Occipital lobe (tissue), 2 donors: ENCODE data around the gene PTPRM. TPM values are rescaled to one million over a fixed set of nuclear protein-coding genes. Genes with fewer than 3 reads are reported as not detected.
A peak's percentile ranks its signal among the peaks of the same experiment; 100 is the strongest.

Experiments
- DNase-seq: peaks from one replicate; lab custom pipeline; 2025; lab: John Stamatoyannopoulos, UW
- total RNA-seq: library from RNA; depleted of rRNA; stranded (reverse); fragments of >200 nt; gene quantifications from one replicate; pipeline ENCODE4 v1.2.3, GENCODE V29; 2014

PTPRM gene
- total RNA-seq, 1 donor from 2014 or later, result 45.4 TPM

DNA sequence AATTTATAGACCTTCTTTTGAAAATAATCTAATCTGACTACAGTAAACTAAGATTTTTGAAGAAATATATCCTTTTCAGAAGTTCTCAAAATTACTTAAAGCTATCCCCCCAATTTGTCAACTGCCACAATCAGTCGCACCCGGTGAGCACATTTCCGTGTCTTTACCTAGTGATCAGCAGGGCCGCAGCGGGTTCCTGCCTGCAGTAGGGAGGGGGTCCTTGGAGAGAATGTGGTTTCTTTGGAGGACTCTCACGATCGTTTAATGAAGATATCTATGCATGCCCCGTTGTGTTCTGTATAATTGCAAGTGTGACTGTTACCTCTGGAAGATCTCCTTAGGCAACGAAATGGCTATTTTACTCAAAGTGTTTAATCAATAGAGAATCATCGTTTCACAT is 790.2 kb downstream of the PTPRM start:
- no peak for DNase-seq

DNA sequence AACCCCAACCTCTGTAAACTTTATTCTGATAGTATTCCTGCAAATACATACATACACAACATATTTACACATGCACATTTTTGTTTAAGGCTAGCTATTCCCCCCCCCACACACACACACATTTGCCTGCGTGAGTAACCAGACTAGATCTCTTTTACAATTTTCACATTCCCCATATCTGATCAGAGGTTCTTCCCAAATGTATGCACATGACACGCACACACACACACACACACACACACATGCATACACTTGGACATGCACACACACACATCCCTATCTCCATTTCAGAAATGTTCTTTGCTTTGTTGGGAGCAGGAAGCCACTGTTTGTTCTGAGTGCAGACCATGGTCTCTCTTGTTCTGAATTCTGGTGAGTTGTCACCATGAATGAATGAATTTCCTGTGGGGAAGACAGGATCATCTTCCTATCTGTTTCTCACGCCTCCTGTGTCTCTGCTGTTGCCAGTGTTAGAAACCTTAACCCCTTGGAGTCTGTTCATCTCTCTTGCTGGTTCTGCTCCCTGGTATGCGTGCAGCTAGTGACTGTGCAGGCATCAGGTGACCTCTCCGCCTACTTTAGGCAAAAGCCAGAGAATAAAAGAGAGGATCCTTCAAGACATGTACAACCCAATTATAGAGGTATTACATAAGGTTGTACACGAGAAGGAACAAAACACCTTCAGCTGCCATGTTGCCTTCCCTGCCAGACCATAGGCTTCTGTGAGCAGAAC is 791.1 kb downstream of the PTPRM start:
- no peak for DNase-seq

DNA sequence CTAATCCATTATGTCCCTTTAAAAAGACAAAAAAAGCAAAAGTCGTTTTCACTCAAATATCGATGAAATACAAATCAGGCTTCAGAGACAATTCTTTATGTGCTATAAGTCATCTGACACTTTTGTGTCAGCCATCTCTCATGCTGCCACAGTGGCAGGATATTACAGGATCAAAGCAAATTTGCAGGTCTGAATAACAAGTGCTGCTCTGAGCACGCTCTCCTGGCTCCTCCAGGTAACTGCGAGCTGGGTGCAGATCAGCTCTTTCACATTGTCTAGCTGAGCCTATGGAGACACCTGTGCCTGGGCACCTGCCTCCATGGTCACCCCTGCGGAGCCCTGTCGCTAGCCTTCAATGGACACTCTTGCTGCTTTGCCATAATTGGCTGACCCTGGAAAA is 792.0 kb downstream of the PTPRM start:
- no peak for DNase-seq

DNA sequence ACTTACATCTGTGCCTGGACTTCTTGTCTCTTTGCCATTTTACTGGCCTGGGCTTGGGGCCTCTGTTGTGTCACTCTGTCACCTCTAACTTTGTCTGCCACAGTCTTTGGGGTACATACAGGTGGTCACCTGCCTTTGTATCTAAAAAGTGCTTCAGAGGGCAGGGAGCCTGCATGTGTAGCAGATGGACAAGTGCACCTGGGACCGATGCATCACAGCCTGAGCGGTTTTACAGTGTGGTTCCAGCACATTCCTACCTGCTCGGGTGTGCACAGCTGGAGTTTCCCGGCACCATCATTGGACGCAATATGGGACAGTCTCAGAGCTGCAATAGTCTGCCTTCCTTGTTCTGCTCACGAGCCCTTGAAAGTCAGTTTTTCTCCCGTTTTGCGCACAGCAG is 792.4 kb downstream of the PTPRM start:
- DNase-seq, result no peak

DNA sequence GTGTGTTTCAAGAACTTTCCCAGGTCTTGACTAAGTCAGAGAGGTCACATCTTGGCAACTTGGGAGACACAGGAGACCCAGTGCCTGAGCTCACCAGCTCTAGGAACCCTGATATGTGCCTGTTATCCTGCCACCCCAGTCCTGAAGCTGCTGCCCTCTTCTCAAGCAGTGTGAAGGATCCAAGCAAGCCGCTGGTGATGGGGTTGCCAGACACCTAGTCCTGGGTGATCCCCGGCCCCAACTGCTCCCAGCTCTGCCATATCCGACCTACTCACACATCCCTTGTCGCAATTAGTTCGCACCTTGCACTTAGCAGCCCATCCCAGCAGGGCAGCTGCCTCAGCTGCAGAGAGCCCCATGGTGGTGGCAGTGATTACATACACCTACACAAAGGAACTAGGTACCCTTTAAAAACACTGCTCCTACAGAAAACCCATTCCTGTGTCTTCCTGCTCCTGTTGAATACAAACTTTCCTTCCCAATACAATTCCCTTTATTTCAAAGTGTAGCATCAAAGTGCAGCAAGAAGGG is 794.9 kb downstream of the PTPRM start:
- no peak for DNase-seq

DNA sequence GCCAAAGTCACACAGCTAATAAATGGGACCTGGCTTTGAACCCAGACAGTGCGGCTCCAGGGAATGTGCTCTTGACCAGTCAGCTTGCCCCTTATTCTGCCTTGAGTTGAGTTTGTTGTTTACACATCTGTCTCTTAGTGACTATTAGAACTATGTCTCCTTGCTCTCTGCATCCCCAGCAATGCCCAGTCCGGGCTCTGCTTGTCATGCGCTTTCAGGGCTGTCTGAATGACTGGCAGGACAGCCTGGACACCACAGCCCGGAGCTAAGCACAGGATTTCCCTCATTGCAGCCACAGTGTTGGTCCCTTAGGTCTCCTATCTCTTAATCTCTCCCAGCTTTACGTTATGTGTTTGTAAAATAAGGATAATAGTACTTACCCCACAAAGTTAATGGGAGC is 795.7 kb downstream of the PTPRM start:
- no peak for DNase-seq

DNA sequence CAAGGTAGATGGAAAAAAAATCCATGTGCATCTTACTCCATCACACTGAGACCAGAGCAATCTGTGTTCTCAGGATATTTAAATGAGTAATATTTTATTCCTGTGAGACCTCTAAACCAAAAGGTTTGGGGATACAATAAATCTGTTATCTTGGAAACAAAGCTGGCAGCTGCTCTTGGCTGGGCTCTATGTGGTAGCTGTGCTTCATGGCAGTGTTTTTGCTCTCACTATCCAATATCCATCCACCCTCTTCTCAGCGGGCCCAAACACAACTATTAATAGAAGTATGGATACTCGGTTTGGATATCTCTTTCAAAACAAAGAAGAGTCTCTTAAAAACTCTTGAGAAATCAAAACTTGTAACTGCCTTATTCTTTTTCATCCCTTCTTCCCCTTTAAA is 797.3 kb downstream of the PTPRM start:
- DNase-seq, result no peak

DNA sequence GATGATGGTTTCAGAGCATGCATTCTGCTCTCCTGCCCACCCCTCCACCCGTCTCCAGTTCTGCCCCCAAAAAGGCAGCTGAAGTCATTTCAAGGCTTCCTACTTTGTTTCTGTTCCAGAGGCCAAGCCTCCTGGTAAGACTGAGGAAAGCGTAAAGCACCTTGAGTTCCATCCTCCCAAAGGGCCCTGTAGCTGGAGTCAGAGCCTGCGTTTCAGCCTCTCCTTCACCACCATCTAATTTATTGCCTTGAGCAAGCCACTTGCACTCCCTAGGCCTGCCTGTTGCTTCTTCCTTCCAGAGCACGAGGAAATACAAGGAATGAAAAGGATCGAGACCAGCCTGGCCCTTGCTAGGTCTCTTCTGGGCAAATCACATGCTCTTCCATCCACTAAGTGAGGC is 797.9 kb downstream of the PTPRM start:
- DNase-seq, result no peak

DNA sequence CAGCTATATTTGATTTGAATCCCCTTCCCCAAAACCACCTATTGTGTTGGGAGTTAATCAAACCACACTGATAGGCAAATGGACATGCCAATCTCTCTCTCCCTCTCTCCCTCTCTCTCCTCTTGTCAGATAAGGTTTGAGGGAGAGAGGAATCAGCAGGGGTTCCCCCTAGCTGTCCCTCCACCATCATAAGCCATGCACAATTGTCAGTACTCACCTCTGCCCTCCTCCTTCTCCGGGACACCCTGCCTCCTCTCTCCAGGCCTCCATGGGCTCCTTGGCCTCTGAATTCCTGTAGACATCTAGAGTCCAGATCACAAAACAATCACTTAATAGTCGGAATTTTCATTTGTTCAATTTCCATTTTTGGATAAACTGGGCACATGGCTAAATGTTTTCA is 798.4 kb downstream of the PTPRM start:
- no peak for DNase-seq

DNA sequence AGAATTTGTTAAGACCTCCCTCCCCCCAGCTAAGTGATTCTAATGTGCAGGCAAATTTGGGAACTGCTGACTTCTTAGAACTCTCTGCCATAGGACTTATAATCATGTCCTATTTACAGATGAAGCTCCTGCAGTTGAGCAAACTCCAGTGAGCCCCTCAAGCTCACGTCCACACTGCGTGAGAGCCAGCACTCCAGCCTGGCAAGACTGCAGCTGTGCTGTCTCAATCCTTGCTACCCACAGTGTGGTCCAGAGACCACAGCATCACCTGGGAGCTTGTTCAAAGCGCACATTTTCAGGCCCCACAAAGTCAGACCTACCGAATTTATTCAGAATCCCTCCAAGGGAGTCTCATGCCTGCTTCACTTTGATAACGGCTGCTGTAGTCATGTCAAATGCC is 799.0 kb downstream of the PTPRM start:
- DNase-seq, result no peak

DNA sequence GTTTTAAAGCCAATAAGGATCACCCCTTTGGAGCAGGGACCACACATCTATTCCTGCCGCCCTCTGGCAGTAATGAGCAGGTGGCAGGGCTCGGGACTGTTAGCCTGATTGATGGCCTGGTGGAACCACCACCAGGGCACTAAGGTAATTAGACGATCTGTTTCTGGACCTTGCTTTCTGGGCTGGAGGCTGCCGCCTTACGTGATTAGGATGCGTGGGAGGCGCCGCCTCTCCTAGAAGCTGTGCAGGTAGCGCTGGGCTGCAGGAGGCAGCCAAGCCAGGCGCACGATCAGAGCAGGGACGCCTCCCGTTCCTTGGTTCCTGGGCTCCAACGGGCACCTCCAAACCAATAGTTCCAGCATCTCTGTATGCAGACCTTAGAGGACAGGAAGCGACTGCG is 799.5 kb downstream of the PTPRM start:
- no peak for DNase-seq

DNA sequence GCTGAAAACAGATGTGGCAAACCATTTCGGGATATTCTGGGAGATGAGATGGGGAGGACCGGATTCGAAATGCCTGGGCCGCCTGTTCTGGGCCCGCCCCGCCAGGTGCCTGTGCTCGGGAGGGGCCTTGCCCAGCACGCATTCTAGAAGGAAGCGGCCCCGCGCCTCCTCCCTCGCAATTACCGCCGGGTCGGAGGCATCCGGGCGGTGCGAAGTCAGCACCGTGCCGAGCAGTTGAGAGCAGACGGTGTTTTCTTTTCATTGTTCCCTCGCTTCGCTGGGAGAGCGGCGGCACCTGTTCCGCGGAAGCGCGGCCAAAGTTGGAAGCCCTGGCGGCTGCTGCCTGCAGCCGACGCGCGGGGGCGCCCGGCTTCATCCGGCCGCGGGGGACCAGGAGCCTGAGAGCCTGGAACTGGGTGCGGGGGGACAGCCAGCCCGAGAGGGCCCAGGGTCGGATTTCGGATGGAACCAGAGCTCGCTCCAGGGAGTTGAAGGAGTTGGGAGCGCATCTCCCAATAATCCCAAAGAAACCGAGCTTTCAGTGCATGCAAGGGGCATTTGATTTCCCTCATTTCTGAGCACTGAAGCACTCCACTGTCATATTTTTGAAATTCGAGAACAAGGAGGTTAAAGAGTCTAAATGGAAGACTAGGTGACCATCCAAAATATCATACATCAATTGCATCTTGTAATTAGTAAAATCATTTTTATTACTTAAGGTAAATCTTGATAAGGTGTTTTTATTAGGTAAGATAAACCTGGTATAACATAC is 800.3 kb downstream of the PTPRM start:
- peak; percentile 23 for DNase-seq

DNA sequence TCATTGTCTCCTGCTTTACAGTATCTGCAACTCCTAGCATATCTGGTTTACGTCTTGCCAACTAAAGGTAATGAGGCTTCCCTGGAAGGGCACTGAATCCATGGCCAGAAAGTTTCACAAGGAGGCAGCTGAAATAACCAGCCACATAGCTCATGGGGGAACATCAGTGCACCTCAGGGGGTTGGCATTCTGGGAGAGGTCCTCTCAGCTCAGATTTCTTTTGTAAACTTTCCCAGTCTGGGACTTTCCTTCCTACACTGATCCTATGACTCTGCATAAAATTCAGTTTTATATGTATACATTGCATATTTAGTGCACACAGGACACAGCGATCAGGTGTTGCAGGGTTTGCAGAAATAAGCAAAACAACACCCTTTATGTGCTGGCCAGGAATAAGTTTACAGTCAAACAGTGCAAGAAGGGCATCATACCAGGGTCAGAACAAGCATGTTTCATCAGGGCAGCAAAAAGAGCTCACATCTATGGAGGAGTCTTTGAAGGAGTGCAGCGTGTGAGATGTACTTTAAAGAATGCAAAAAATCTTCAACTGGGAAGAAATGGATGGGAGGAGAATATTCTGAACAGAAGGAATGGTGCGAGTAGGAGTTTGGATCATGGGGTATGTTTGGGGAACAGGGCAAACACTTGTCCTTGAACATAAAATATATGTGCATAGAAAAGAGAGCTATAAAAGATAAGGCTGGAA is 801.5 kb downstream of the PTPRM start:
- no peak for DNase-seq

DNA sequence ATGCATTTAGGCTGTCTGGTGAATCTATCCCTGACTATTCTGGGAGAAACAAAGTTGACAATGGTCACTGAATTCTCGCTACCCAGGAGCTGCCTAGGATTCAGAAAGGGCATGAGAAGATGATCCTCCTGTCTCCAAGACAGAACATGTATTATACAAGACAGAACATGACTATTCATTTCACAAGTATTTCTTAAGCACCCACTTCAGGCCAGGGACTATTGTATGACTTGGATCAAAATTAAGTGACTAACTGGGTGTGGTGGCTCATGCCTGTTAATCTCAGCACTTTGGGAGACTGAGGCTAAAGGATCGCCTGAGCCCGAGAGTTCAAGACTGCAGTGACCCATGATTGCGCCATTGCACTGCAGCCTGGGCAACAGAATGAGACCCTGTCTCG is 806.4 kb downstream of the PTPRM start:
- DNase-seq, result no peak

DNA sequence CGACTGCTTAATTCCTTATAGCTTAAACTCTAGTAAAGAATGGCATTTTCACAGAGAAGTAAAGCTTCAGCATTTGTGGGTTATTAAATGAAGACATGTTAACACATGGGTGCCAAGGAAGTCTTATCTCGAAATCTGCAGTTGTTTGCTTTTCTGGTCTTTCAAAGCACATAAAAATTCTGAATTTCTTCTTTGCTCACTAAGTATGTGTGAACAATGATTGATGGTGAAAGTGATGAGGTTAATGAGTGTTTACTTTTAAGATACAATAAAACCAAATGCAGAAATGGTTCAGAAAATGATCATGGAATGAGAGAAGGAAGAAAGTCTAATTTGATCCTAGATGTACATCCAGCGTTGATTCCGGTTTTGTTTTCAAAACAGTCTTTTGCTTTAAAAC is 807.6 kb downstream of the PTPRM start:
- no peak for DNase-seq

DNA sequence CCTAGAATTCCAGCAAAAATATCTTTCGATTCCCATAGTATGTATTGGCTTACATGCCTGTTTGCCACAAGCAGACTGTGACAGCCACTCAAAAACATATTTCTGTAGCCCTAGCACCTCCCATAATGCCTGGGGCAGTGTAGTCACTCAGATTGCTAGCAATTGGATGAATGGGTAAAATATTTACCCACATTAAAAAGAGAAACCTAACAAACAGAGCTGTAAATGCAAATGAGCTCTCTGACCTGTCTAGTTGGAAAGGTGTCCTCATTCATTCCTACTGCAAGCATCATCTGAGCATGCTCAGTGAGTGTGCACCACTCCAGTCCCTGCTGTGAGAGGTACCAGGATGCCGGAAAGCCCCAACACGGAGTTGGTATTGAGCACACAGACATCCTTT is 808.1 kb downstream of the PTPRM start:
- no peak for DNase-seq

DNA sequence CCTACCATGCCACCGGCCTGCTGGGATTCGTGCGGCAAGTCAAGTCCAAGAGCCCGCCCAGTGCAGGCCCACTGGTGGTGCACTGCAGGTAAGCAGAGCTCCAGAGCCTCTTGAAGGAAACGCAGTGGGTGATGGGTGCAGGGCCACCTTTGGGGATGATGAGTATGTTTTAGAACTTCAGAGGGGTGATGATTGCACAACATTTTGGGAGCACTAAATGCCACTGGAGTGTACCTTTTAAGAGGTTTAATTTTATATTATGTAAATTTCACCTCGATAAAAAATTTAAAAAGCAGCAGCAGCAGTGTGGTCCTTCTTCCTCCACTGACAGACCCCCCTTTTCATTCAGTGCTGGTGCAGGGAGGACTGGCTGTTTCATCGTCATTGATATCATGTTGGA is 809.0 kb downstream of the PTPRM start:
- DNase-seq, result no peak

DNA sequence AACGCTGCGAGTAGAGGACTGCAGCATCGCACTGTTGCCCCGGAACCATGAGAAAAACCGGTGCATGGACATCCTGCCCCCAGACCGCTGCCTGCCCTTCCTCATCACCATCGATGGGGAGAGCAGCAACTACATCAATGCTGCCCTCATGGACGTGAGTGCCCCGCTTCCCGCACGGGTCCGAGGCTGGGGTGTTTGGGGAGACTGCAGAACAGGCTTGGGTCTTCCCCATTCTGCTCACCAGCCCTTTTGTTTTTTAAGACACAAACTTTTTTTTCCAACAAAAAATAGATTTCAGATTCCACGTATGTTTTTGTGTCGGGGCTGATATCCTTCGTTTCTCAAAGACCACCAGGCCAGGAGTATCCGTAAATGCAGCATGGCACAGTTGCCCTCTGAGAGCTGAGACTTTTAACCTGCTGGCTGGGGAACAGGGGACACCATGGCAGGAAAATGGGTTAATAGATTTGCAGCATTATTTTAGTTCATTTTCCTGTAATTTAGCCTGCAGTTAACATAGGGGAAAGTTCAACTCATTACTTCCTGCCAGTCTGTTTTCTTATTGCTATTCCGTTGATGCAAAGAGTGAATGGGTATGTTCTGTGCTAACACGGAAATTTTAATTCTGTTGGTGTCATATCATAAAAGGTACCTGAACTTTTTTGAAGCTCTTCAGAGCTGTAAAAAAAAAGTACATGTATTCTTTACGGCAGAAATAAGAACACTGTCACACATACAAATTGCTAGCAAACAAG is 812.2 kb downstream of the PTPRM start:
- no peak for DNase-seq

DNA sequence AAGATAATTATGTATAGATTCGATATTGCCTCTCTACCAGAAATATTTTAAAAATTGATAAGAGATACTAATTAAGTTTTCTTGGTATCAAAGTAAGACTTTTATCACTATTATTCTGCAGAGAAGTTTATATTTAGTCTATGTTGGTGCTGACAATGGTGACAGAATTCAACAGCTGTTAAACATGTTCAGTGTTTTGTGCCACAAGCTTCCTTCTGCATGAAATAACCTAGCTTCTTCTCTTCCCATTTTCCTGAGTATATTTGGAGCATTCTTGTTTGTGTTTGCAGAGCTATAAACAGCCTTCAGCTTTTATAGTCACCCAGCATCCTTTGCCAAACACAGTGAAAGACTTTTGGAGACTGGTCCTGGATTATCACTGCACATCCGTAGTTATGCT is 812.9 kb downstream of the PTPRM start:
- DNase-seq, result no peak

DNA sequence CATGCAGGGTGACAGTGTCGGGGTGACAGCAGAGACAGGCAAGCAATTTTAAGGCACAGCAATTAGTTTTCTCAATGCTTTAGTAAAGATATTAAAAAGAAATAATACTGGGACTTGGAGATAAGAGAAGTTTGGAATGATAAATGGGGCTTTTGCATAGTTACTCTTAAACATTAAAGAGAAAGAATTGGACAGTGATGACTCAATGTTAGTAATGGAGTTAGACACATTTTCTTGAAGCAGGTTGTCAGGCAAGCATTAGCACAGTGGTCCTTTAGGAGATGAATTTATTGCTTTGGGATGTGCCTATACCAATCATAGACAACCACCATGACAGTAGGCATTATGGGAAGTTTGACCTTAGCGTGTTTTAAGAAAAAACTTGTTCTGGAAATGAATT is 813.8 kb downstream of the PTPRM start:
- DNase-seq, result no peak

DNA sequence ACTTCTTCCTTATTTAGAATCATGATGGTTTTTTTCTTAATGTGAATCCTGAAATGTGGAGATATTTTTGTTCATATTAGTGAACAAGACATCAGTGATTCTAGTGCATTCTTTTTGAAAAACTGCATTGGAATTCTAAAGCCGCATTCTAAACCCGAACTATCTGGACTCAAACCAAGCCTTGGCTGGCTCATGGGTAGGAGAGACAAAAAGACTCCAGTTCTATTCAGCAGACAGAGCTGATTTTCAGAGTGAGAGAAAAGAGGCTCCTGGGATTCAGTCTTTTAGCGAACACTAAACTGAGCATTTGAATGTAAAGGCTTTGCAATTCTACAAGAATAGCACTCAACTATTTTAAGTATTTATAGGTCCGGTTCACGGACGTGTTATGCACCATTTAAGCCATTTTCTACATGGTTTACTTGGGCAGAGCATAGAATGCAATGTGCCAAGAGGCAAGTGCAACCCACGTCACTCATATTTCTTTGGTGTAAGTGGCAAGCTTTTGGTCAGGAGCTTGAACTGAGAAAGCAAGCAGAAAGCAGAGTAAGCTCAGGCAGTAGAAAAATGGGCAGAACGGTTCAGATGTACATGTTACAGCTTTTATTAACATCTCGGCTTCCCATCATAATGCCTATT is 814.8 kb downstream of the PTPRM start:
- no peak for DNase-seq
